ENCODE results near the gene ACAA1. TPM values are rescaled to one million over a fixed set of nuclear protein-coding genes. Genes with fewer than 3 reads are reported as not detected.

The ACAA1 gene
- total and polyA plus RNA-seq, 2 of the 13 experiments (the other 11 are each of a cell fraction or from before 2014, with no cell fraction given), result 60.8 to 188 TPM

GRCh38 chr3:38120693-38121450 is 16.1 kb downstream of the ACAA1 start:
- DNase-seq (ENCODE audit: low spot score) (no peak), ATAC-seq (no peak), FAIRE-seq (no peak)
- TF ChIP-seq POLR2AphosphoS5 (IDR thresholded peaks at IDR 0.05; ENCODE audit: low read depth, low read length) (0 out of 2 replicates have a peak, but pooled peaks have one; percentile 10), MYPOP (CRISPR knock-in tag; IDR thresholded peaks at IDR 0.05) (no peak), RBM22 (optimal IDR thresholded peaks at IDR 0.05; ENCODE audit: low read length) (peak; percentile 64), SYNCRIP (IDR thresholded peaks at IDR 0.05; ENCODE audit: insufficient read depth, low read depth, low read length) (no peak), ZFX (CRISPR knock-in tag; IDR thresholded peaks at IDR 0.05; ENCODE audit: low read depth) (0 out of 2 replicates have a peak, but pooled peaks have one; percentile 4), ZNF878 (CRISPR knock-in tag; IDR thresholded peaks at IDR 0.05) (no peak), ZSCAN21 (CRISPR knock-in tag; IDR thresholded peaks at IDR 0.05; ENCODE audit: borderline replicate concordance) (0 out of 2 replicates have a peak, but pooled peaks have one; percentile 37), AGO2 (optimal IDR thresholded peaks at IDR 0.05; ENCODE audit: low read depth, low read length) (peak; percentile 94), RBFOX2 (IDR thresholded peaks at IDR 0.05; ENCODE audit: low read depth, low read length) (peak; percentile 73)
- Histone ChIP-seq H4K20me1 (ENCODE audit: insufficient read depth, low read length) (peaks cover 39% of the 10 kb centered on the region), H3K4me2 (ENCODE audit: low read depth, low read length) (no peak overlapping the region), H3K27me3 (ENCODE audit: control insufficient read depth in 1 of 2, insufficient read depth in 2 of 2, low read length in 2 of 2) (no peaks in the 10 kb centered on the region), H3K9me3 (ENCODE audit: low read length) (no peaks in the 10 kb centered on the region), H3K9ac (ENCODE audit: insufficient read depth, low read depth, low read length) (no peak overlapping the region), H3K27ac (ENCODE audit: extremely low read length, insufficient read depth, low read length) (no peak overlapping the region), H2AFZ (ENCODE audit: low read length) (no peak overlapping the region), H3K36me3 (replicated peaks in 1 of 2; ENCODE audit: control insufficient read depth in 1 of 2, insufficient read depth in 2 of 2, low read length in 2 of 2) (peaks cover 24 to 58% of the 10 kb centered on the region in 2 experiments), H3K4me3 (replicated peaks in 1 of 3; ENCODE audit: insufficient read depth in 1 of 3, low read depth in 2 of 3, low read length in 3 of 3) (no peak overlapping the region), H3K4me1 (ENCODE audit: insufficient read depth, low read length) (peaks cover 43% of the 10 kb centered on the region), H3K79me2 (ENCODE audit: insufficient read depth, low read length) (peaks cover 1% of the 10 kb centered on the region)
- POLR2A ChIA-PET, result interaction anchor here (1.1 to 8.0 kb wide), 5 partner anchors 10 to 129 kb away, joined by 3 to 87 read pairs (median 5); partner anchors contain the start of genes ACAA1, MYD88 and OXSR1
- in situ Hi-C loops (cut with HindIII; ENCODE audit: extremely low pct_ligation_motif_present, low pct_unique_long_range_greater_than_20kb) (no loop called here), intact Hi-C loops (cut with micrococcal nuclease; ENCODE audit: unreplicated experiment) (no loop called here)
- WGBS (ENCODE audit: low lambda C conversion rate), result 95% methylated on average over 10 of the region's 11 CpGs
- CTCF ChIA-PET (ENCODE audit: low intra/inter-chr PET ratio, low total read pairs), result no interaction called here
- BruUV-seq (replicated peaks), result no TSS peak
